HepG2 (cell line): Measurements from ENCODE around the gene PAIP2. TPM values are rescaled to one million over a fixed set of nuclear protein-coding genes. Genes with fewer than 3 reads are reported as not detected.

Source experiments
- CBX5 ChIP-seq: sonication (generic); formaldehyde crosslinking; IDR thresholded peaks from 2 replicates; pipeline ENCODE4 v1.4.0; 2020; ENCODE audit warnings: missing genetic modification reagents, borderline replicate concordance
- CEBPZ ChIP-seq: IDR thresholded peaks from 2 replicates; pipeline ENCODE4 v1.6.1; 2012; ENCODE audit warnings: low read length, improper control_type of control experiment
- DRAP1 ChIP-seq: IDR thresholded peaks from 2 replicates; pipeline ENCODE4 v1.6.1; 2016; ENCODE audit warnings: missing genetic modification reagents, missing compliant biosample characterization
- KLF12 ChIP-seq: sonication (generic); formaldehyde crosslinking; IDR thresholded peaks from 2 replicates; pipeline ENCODE4 v1.4.0; 2020; ENCODE audit warnings: missing genetic modification reagents, borderline replicate concordance
- MTF2 ChIP-seq: sonication (generic); formaldehyde crosslinking; IDR thresholded peaks from 2 replicates; pipeline ENCODE4 v1.5.0; 2020; ENCODE audit warnings: missing genetic modification reagents, borderline replicate concordance
- RCOR2 ChIP-seq: IDR thresholded peaks from 2 replicates; pipeline ENCODE4 v1.6.1; 2016; ENCODE audit warnings: missing biosample characterization, missing genetic modification reagents
- SP4 ChIP-seq: sonication (generic); formaldehyde crosslinking; IDR thresholded peaks from 2 replicates; pipeline ENCODE4 v1.8.1; 2023; ENCODE audit warnings: mild to moderate bottlenecking, missing genetic modification reagents
- TARDBP ChIP-seq: sonication (generic); formaldehyde crosslinking; IDR thresholded peaks from 2 replicates; pipeline ENCODE4 v1.8.0; 2022; ENCODE audit warnings: mild to moderate bottlenecking, missing genetic modification reagents
- TEAD3 ChIP-seq: optimal IDR thresholded peaks from 2 replicates; pipeline ENCODE3; 2016; ENCODE audit warnings: borderline replicate concordance
- ZBED4 ChIP-seq: sonication (generic); formaldehyde crosslinking; IDR thresholded peaks from 2 replicates; pipeline ENCODE4 v1.4.0; 2020; ENCODE audit warnings: missing genetic modification reagents, borderline replicate concordance
- ZNF251 ChIP-seq: sonication (generic); formaldehyde crosslinking; IDR thresholded peaks from 2 replicates; pipeline ENCODE4 v1.9.0; 2021; ENCODE audit warnings: mild to moderate bottlenecking, missing genetic modification reagents
- ZNF274 ChIP-seq: sonication (generic); formaldehyde crosslinking; IDR thresholded peaks from 2 replicates; pipeline ENCODE4 v1.5.1; 2020; ENCODE audit warnings: mild to moderate bottlenecking, missing genetic modification reagents
- ZNF292 ChIP-seq: sonication (generic); formaldehyde crosslinking; IDR thresholded peaks from 2 replicates; pipeline ENCODE4 v1.8.1; 2022; ENCODE audit warnings: mild to moderate bottlenecking, low read depth, missing genetic modification reagents, borderline replicate concordance
- ZNF33B ChIP-seq: sonication (generic); formaldehyde crosslinking; IDR thresholded peaks from 2 replicates; pipeline ENCODE4 v1.5.1; 2020; ENCODE audit warnings: mild to moderate bottlenecking, missing genetic modification reagents
- ZNF547 ChIP-seq: sonication (generic); formaldehyde crosslinking; IDR thresholded peaks from 2 replicates; pipeline ENCODE4 v1.5.1; 2020; ENCODE audit warnings: mild to moderate bottlenecking, missing genetic modification reagents
- ZNF557 ChIP-seq: sonication (generic); formaldehyde crosslinking; IDR thresholded peaks from 2 replicates; pipeline ENCODE4 v1.4.0; 2020; ENCODE audit warnings: missing genetic modification reagents
- ZNF772 ChIP-seq: sonication (generic); formaldehyde crosslinking; IDR thresholded peaks from 2 replicates; pipeline ENCODE4 v1.5.0; 2020; ENCODE audit warnings: mild to moderate bottlenecking, missing genetic modification reagents
- ZSCAN25 ChIP-seq: sonication (generic); formaldehyde crosslinking; IDR thresholded peaks from 2 replicates; pipeline ENCODE4 v1.8.0; 2022; ENCODE audit warnings: mild to moderate bottlenecking, missing genetic modification reagents
- polyA plus RNA-seq, 8 experiments: library from polyadenylated mRNA; depleted of rRNA in 3 of 8; stranded (reverse) in 7 of 8; unstranded in 1 of 8; fragments of >200 nt; fragmentation: Illumina TruSeq in 4 of 8; extraction: Trizol in 4 of 8; gene quantifications; 2 replicates each; pipeline versions ENCODE4 v1.2.1 to v1.2.3, GENCODE V29; 2011 to 2016; ENCODE audit warnings: low read depth in 4 of 8, missing spikeins in 1 of 8, mixed read lengths in 1 of 8; ENCODE audit not compliant: insufficient read depth in 1 of 8
- total RNA-seq, 5 experiments: library from RNA; depleted of rRNA; stranded (reverse); fragments of >200 nt; fragmentation: Illumina TruSeq; extraction: Trizol; gene quantifications; 2 replicates each; pipeline ENCODE4 v1.2.3, GENCODE V29; 2016; ENCODE audit warnings: low read depth in 1 of 5

PAIP2 gene
- total and polyA plus RNA-seq, 2 of the 13 experiments (the other 11 are each of a cell fraction or from before 2014, with no cell fraction given) = 61.5 to 76.3 TPM

- TF ChIP-seq KLF12 (CRISPR knock-in tag) (no peak), ZNF274 (CRISPR knock-in tag) (0 out of 2 replicates have a peak, but pooled peaks have one; percentile 15), TEAD3 (no peak), DRAP1 (CRISPR knock-in tag) (no peak), ZNF33B (CRISPR knock-in tag) (peak; percentile 44; the same call in 1 of the 2 replicates), ZNF251 (CRISPR knock-in tag) (no peak), RCOR2 (CRISPR knock-in tag) (no peak), CBX5 (CRISPR knock-in tag) (no peak), ZNF557 (no peak), MTF2 (CRISPR knock-in tag) (no peak), ZNF292 (CRISPR knock-in tag) (no peak), ZBED4 (CRISPR knock-in tag) (no peak), TARDBP (CRISPR knock-in tag) (no peak), CEBPZ (no peak), ZNF547 (CRISPR knock-in tag) (0 out of 2 replicates have a peak, but pooled peaks have one; percentile 40), ZNF772 (peak; percentile 13; the same call in 1 of the 2 replicates), ZSCAN25 (CRISPR knock-in tag) (0 out of 2 replicates have a peak, but pooled peaks have one; percentile 32), SP4 (CRISPR knock-in tag) (peak; percentile 15; the same call in 1 of the 2 replicates)
Measured at GRCh38 chr5:139387611-139388197, 46.0 kb downstream of the PAIP2 start (continued).
